RWPE2 (cell line): Measurements from ENCODE around the gene DTWD2.
"Not testable (repeated sequence)": the region's sequence is repeated elsewhere in the genome, so short reads cannot be mapped to it uniquely, and the experiment has no call there.

Experiments used
- ATAC-seq: fragments of 200-7000 bp; cut with Tn5 transposase; 3 replicates; pipeline ENCODE4 v1.9.1; 2021; ENCODE audit warnings: low read depth
- DNase-seq: peaks from one replicate; pipeline ENCODE4 v3.0.0-alpha.2; 2020; ENCODE audit warnings: low spot score
- H3K27ac ChIP-seq: fragments of 450-650 bp; 2 replicates; pipeline ENCODE4 v1.5.1; 2017; ENCODE audit warnings: mild to moderate bottlenecking; ENCODE audit not compliant: poor library complexity, severe bottlenecking
- H3K27me3 ChIP-seq: fragments of 250-450 bp; sonication (Bioruptor Pico); 2 replicates; pipeline ENCODE4 v1.5.1; 2021; ENCODE audit warnings: mild to moderate bottlenecking, moderate library complexity; ENCODE audit not compliant: insufficient read depth, poor library complexity, severe bottlenecking
- H3K36me3 ChIP-seq: fragments of 250-450 bp; sonication (Bioruptor Pico); 2 replicates; pipeline ENCODE4 v1.5.1; 2020; ENCODE audit warnings: low read depth, mild to moderate bottlenecking, moderate library complexity
- H3K4me1 ChIP-seq: fragments of 250-450 bp; sonication (Bioruptor Pico); 2 replicates; pipeline ENCODE4 v1.5.1; 2021; ENCODE audit warnings: mild to moderate bottlenecking, moderate library complexity; ENCODE audit not compliant: insufficient read depth, poor library complexity, severe bottlenecking
- H3K4me3 ChIP-seq: fragments of 250-450 bp; sonication (Bioruptor Pico); 2 replicates; pipeline ENCODE4 v1.5.1; 2021; ENCODE audit warnings: mild to moderate bottlenecking, moderate library complexity; ENCODE audit not compliant: severe bottlenecking
- H3K9me3 ChIP-seq: fragments of 250-450 bp; sonication (Bioruptor Pico); 2 replicates; pipeline ENCODE4 v1.5.1; 2021; ENCODE audit warnings: mild to moderate bottlenecking, moderate library complexity; ENCODE audit not compliant: severe bottlenecking
- TF ChIP-seq, protein P1 (sequence below): fragments of 450-650 bp; IDR thresholded peaks from one replicate; pipeline ENCODE4 v1.5.1; 2017; ENCODE audit warnings: mild to moderate bottlenecking, moderate library complexity; ENCODE audit not compliant: poor library complexity, severe bottlenecking

Gene DTWD2

DNA sequence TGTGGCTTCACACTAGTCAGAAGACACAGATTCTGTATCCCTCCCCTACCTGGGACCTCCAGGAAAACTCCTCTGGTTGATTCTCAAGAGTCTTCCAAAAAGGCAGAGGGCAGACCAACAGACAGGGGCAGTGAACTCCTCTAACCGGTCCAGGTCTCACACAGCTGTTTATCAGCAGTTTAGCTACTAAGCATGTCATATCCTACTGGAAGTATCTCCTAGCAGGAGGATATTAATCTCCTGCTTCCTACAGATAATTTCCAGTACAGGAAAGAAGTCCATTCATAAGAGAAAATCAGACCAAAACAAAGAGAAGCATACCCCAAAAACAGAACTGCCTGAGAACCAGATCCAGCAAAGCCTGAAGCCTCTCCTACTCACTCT is 64.3 kb downstream of the DTWD2 start:
- TF ChIP-seq, protein P1, sequence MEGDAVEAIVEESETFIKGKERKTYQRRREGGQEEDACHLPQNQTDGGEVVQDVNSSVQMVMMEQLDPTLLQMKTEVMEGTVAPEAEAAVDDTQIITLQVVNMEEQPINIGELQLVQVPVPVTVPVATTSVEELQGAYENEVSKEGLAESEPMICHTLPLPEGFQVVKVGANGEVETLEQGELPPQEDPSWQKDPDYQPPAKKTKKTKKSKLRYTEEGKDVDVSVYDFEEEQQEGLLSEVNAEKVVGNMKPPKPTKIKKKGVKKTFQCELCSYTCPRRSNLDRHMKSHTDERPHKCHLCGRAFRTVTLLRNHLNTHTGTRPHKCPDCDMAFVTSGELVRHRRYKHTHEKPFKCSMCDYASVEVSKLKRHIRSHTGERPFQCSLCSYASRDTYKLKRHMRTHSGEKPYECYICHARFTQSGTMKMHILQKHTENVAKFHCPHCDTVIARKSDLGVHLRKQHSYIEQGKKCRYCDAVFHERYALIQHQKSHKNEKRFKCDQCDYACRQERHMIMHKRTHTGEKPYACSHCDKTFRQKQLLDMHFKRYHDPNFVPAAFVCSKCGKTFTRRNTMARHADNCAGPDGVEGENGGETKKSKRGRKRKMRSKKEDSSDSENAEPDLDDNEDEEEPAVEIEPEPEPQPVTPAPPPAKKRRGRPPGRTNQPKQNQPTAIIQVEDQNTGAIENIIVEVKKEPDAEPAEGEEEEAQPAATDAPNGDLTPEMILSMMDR: no peak
- H3K27ac ChIP-seq: no peak overlapping the region
- H3K9me3 ChIP-seq: no peaks in the 10 kb centered on the region
- H3K27me3 ChIP-seq: no peaks in the 10 kb centered on the region
- no peak for DNase-seq
- no peak overlapping the region for H3K4me3 ChIP-seq
- H3K4me1 ChIP-seq: no peaks in the 10 kb centered on the region
- H3K36me3 ChIP-seq: peaks cover 3% of the 10 kb centered on the region; the same call in 1 of the 2 replicates
- ATAC-seq: no peak

DNA sequence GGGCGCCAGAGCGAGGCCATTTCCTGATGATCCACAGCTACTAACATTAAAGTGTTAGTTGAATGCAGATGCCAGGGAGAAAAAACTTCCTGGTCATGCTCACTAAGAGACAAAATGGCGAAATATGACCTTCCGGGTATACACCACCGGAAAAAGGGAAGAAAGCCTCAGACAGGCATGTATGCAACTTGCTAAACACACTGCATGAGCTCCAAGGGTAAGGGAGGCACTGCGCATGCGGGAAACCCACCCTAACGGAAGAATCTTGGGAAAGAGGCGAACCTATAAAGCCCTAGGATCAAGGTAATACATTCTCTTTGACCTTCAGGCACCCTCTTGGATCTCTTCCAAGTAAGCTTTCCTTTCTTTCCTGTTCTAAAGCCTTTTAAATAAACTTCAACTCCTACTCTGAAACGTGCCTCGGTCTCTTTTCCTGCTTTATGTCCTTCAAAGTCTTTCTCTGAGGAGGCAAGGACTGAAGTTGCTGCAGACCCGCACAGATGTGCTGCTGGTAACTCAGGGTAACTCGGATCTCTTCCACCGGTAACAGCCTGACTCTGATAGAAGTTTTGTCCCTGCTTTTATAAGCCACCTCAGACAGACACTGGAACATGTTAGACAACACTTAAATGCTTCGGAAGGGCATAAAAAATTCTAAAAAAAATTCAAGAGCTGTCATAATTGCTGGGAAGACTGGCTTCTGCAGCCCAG is 64.9 kb downstream of the DTWD2 start:
- ATAC-seq: no peak
- no peak overlapping the region for H3K27ac ChIP-seq
- TF ChIP-seq, protein P1: no peak

DNA sequence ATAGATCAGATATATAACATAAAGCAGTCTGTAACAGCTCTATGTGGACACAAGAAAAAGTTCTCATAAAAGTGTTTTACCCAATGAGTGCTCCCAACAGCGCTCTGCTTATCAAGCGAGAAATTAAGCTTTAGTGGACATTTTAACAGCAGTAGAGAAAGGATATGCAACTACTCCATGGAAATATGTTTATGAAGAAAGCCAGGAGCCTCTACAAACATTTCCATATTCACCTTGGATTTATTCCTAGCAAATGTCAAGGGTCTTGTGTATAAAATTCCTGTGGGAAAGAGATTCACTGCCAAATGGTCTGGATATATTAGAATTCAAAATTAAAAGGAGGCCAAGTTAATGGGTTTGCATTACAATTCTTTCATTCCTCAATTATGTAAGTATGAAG is 66.5 kb downstream of the DTWD2 start:
- Histone ChIP-seq H3K4me1 (no peaks in the 10 kb centered on the region), H3K27ac (no peak overlapping the region), H3K4me3 (no peak overlapping the region), H3K27me3 (no peaks in the 10 kb centered on the region), H3K36me3 (no peaks in the 10 kb centered on the region), H3K9me3 (no peaks in the 10 kb centered on the region)
- no peak for DNase-seq
- TF ChIP-seq, protein P1: no peak
- no peak for ATAC-seq

More for the DNA sequence above, 64.9 kb downstream of the DTWD2 start:
- Histone ChIP-seq H3K4me1 (no peaks in the 10 kb centered on the region), H3K27me3 (no peaks in the 10 kb centered on the region), H3K9me3 (no peaks in the 10 kb centered on the region), H3K36me3 (peaks cover 3% of the 10 kb centered on the region; the same call in 1 of the 2 replicates), H3K4me3 (no peak overlapping the region)
- no peak for DNase-seq

DNA sequence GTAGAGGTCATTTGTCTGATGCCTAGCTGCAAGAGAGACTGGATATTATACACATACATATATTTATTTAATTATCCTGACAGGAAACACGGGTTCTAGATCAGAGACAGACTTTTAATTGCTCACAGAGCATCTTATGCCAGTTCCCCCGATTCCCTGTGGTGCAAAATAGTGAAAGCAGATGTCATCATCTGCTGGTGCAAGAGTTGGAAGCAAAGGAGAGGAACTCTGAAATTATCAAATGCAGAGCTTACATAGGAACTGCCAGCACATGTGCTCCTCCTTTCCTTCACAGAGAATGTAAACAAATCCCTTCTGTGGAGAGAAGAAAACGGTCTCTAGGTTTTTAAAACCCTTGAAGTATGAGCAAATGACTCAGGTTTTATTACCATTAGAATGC is 69.3 kb downstream of the DTWD2 start:
- ATAC-seq (no peak), DNase-seq (no peak)
- no peaks in the 10 kb centered on the region for H3K27me3 ChIP-seq
- no peak overlapping the region for H3K4me3 ChIP-seq
- H3K9me3 ChIP-seq: no peaks in the 10 kb centered on the region
- no peak overlapping the region for H3K27ac ChIP-seq
- H3K4me1 ChIP-seq: no peaks in the 10 kb centered on the region
- H3K36me3 ChIP-seq: no peaks in the 10 kb centered on the region
- TF ChIP-seq, protein P1: no peak

DNA sequence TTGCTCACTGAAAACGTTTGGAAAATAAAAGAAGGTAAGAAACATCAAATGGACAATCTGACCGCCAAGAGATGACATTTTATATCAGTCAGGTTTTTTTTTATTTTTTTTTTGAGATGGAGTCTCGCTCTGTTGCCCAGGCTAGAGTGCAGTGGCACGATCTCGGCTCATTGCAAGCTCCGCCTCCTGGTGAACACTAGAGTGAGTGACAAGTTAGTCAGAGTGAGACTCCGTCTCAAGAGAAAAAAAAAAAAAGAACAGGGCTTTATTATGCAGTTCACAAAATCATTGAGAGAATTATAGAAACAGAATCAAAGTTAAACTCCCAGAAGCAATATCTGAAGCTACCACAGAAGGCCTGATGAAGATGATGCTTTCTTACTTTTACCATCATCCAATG is 70.1 kb downstream of the DTWD2 start:
- TF ChIP-seq, protein P1: no peak
- H3K27me3 ChIP-seq: no peaks in the 10 kb centered on the region
- H3K36me3 ChIP-seq: no peaks in the 10 kb centered on the region
- H3K4me3 ChIP-seq: no peak overlapping the region
- H3K27ac ChIP-seq: no peak overlapping the region
- H3K9me3 ChIP-seq: no peaks in the 10 kb centered on the region
- DNase-seq: no peak
- ATAC-seq: no peak
- no peaks in the 10 kb centered on the region for H3K4me1 ChIP-seq

DNA sequence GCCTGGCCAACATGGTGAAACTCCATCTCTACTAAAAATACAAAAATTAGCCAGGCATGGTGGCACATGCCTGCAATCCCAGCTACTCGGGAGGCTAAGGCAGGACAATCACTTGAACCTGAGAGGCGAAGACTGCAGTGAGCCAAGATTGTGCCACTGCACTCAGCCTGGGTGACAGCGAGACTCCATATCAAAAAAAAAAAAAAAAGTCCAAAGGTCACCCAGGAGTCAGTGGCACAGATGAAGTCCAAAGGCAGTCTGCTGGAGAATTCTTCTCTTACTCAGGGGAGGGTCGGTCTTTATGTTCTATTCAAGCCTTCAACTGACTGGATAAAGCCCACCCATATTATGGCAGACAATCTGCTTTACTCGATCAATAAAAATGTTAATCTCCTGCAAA is 80.8 kb downstream of the DTWD2 start:
- not testable (repeated sequence) for H3K9me3 ChIP-seq, H3K4me3 ChIP-seq, ATAC-seq, DNase-seq, H3K36me3 ChIP-seq, H3K27ac ChIP-seq, H3K4me1 ChIP-seq, H3K27me3 ChIP-seq
